Activated CD4-positive, alpha-beta T cell treated with anti-CD3 and anti-CD28 coated beads, Interleukin-2, amount 50 U/mL, for 16 hours (primary cell): ENCODE measurements around the gene MTHFD1.

ENCODE experiments used
- DNase-seq: peaks from one replicate; pipeline ENCODE4 v3.0.0-alpha.2; 2020

The MTHFD1 gene

GRCh38 chr14:64407329-64407728, 19.2 kb downstream of the MTHFD1 start:
- no peak for DNase-seq

- no peak for DNase-seq
Observed at GRCh38 chr14:64409126-64409920, 21.2 kb downstream of the MTHFD1 start.

GRCh38 chr14:64410084-64410774, 22.1 kb downstream of the MTHFD1 start:
- no peak for DNase-seq

- DNase-seq, result no peak
Observed at GRCh38 chr14:64411001-64411400, 22.8 kb downstream of the MTHFD1 start.

GRCh38 chr14:64412237-64412636, 24.1 kb downstream of the MTHFD1 start:
- no peak for DNase-seq

GRCh38 chr14:64416348-64416932, 28.3 kb downstream of the MTHFD1 start:
- DNase-seq, result no peak

- no peak for DNase-seq
Observed at GRCh38 chr14:64417055-64417770, 29.1 kb downstream of the MTHFD1 start.

GRCh38 chr14:64417771-64418125, 29.6 kb downstream of the MTHFD1 start:
- no peak for DNase-seq

GRCh38 chr14:64419003-64419402, 30.9 kb downstream of the MTHFD1 start:
- no peak for DNase-seq

GRCh38 chr14:64421166-64421565, 33.0 kb downstream of the MTHFD1 start:
- DNase-seq, result no peak

- no peak for DNase-seq
Observed at GRCh38 chr14:64422005-64422404, 33.9 kb downstream of the MTHFD1 start.

GRCh38 chr14:64422756-64423155, 34.6 kb downstream of the MTHFD1 start:
- peak; percentile 68 for DNase-seq

- no peak for DNase-seq
Observed at GRCh38 chr14:64423987-64424386, 35.8 kb downstream of the MTHFD1 start.

GRCh38 chr14:64434528-64434927, 46.4 kb downstream of the MTHFD1 start:
- no peak for DNase-seq

GRCh38 chr14:64438181-64438841, 50.2 kb downstream of the MTHFD1 start:
- peak; percentile 25 for DNase-seq

- DNase-seq, result no peak
Observed at GRCh38 chr14:64439141-64439540, 51.0 kb downstream of the MTHFD1 start.

- no peak for DNase-seq
Observed at GRCh38 chr14:64440494-64440893, 52.3 kb downstream of the MTHFD1 start.

- no peak for DNase-seq
Observed at GRCh38 chr14:64442300-64442988, 54.3 kb downstream of the MTHFD1 start.

- DNase-seq, result no peak
Observed at GRCh38 chr14:64444140-64444539, 56.0 kb downstream of the MTHFD1 start.

- DNase-seq, result peak; percentile 78
Observed at GRCh38 chr14:64444984-64445845, 57.1 kb downstream of the MTHFD1 start.
